Aorta (tissue), 5 donors: Measurements from ENCODE around the gene GLIPR1L2. TPM values are rescaled to one million over a fixed set of nuclear protein-coding genes. Genes with fewer than 3 reads are reported as not detected.

Experiments used
- ATAC-seq: fragments of 200-7000 bp; cut with Tn5 transposase; one replicate; pipeline ENCODE4 v1.9.1; 2022; ENCODE audit warnings: moderate library complexity; ENCODE audit not compliant: low FRiP score
- DNase-seq, 2 donors: peaks; one replicate each; pipeline ENCODE4 v3.0.0-alpha.2; 2020
- H3K27ac ChIP-seq, 2 donors: one replicate each; pipeline ENCODE4 v1.5.1; 2013; ENCODE audit warnings: low read length in 2 of 2, mild to moderate bottlenecking in 2 of 2, moderate library complexity in 2 of 2, control low read depth in 1 of 2, inconsistent platforms in 1 of 2, low read depth in 1 of 2
- H3K27me3 ChIP-seq, 2 donors: one replicate each; pipeline ENCODE4 v1.6.1; 2013; ENCODE audit warnings: control low read depth in 1 of 2, low read length in 1 of 2, mild to moderate bottlenecking in 1 of 2, moderate library complexity in 1 of 2; ENCODE audit not compliant: insufficient read depth in 2 of 2, control insufficient read depth in 1 of 2
- H3K36me3 ChIP-seq, 2 donors: one replicate each; pipeline ENCODE4 v1.6.1; 2013; ENCODE audit warnings: control low read depth in 1 of 2, low read length in 1 of 2, mild to moderate bottlenecking in 1 of 2; ENCODE audit not compliant: insufficient read depth in 2 of 2, control insufficient read depth in 1 of 2
- H3K4me1 ChIP-seq, 2 donors: one replicate each; pipeline ENCODE4 v1.6.1; 2013; ENCODE audit warnings: low read length in 2 of 2, control low read depth in 1 of 2, mild to moderate bottlenecking in 1 of 2, moderate library complexity in 1 of 2; ENCODE audit not compliant: insufficient read depth in 2 of 2, control insufficient read depth in 1 of 2
- H3K4me3 ChIP-seq, 2 donors: one replicate each; pipeline ENCODE4 v1.5.1; 2013; ENCODE audit warnings: low read length in 2 of 2, control low read depth in 1 of 2, mild to moderate bottlenecking in 1 of 2
- H3K9me3 ChIP-seq: one replicate; pipeline ENCODE4 v1.6.1; 2013; ENCODE audit warnings: mild to moderate bottlenecking, low read length; ENCODE audit not compliant: control insufficient read depth
- WGBS, 2 donors: extraction: QIAGEN DNeasy Blood & Tissue Kit; methylation state at CpG; one replicate each; pipeline ENCODE4 v1.1.7; 2013; 5-methylcytosine and 5-hydroxymethylcytosine counted together
- intact Hi-C, 2 donors: fragments of 100-400 bp; cut with DNase I; formaldehyde crosslinking; loops; one replicate each; pipeline versions ENCODE4 v1.14.2 to v1.15.0; 2022
- polyA plus RNA-seq, 2 donors: library from polyadenylated mRNA; stranded (reverse); fragments of 200-250 nt; gene quantifications; one replicate each; pipeline ENCODE4 v1.2.3, GENCODE V29; 2013
- total RNA-seq, 2 donors: library from RNA; stranded (reverse); fragmentation: NEBNext Ultra II Directional; extraction: Animal tissue kit (Norgen Biotek cat#: 25700); gene quantifications; one replicate each; pipeline ENCODE4 v1.2.1, GENCODE V29; 2021
- donor health status: healthy with polysubstance abuse.
- donor health status: Bipolar disorder and iron deficiency.
- donor health status: DM: no; HTN: no; CAD: no.
- donor health status: DM: no; HTN: no; CAD: no.
- donor health status: DM: yes; HTN: yes; CAD: no.

The GLIPR1L2 gene
- total and polyA plus RNA-seq, 4 donors = 0.67 to 1.9 (median 1.0) TPM

DNA sequence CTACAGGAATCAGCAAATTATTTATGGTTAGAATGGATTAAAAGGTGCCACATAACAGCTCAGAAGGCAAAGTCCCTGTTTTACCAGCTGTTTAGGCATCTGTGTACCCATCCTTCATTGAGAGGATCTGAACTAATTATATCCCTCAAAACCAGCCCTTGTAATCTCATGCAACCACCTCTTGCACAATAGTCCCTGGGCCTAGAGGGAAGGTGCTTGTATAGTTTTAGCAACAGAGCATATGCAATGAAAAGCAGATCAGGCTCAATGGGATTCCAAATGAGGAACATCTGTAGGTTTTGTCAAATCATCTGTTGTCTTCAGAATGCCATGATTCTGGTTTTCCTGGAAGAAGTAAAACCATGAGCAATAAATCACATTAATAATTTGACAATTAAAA lies 26.0 kb upstream of the GLIPR1L2 start:
- no peaks in the 10 kb centered on the region for H3K9me3 ChIP-seq
- no peaks in the 10 kb centered on the region for H3K27me3 ChIP-seq
- H3K27ac ChIP-seq = no peak overlapping the region
- H3K36me3 ChIP-seq = peaks cover 0 to 3% of the 10 kb centered on the region in 2 donors
- H3K4me1 ChIP-seq = no peaks in the 10 kb centered on the region
- no peak for DNase-seq
- H3K4me3 ChIP-seq = no peak overlapping the region
- ATAC-seq = no peak
- intact Hi-C loops = no loop called here

DNA sequence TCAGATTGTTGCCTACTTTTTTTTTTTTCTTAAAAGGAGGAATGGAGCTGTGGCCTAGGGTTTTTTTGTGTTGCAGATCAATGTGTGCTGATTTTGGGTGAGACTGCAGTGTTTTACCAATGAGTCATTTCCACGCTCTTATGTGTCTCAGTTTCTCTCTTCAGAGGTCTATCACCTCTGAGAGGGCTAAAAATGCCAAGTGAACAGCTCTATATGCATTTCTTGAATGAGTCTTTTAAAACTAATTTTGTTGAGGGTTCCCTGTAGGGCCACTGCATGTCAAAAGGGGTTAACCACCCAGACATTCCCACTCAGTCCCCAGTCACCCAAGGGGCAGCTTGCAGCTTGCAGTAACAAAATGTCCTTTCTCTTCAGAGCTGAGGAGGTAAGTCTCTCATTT lies 24.3 kb upstream of the GLIPR1L2 start:
- DNase-seq = no peak
- Histone ChIP-seq H3K9me3 (no peaks in the 10 kb centered on the region), H3K36me3 (no peaks in the 10 kb centered on the region), H3K27ac (no peak overlapping the region), H3K4me3 (no peak overlapping the region), H3K27me3 (no peaks in the 10 kb centered on the region), H3K4me1 (no peaks in the 10 kb centered on the region)
- intact Hi-C loops = no loop called here
- ATAC-seq = no peak
- WGBS, 2 donors = 38 to 43% methylated on average over 1 of the region's 1 CpG

DNA sequence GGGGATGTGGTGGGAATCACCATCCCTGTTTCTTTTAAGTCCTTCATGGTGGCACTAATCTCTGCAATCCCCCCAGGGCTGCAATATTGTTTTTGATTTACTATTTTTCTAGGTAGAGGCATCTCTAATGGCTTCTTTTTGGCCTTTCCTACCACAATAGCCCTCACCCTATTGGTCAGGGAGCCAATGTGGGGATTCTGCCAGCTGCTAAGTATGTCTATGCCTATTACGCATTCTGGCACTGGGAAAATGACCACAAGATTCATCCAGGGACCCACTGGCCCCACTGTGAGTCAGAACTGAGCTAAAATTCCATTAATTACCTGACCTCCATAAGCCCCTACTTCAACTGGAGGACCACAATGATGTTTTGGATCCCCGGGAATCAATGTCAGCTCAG lies 15.9 kb upstream of the GLIPR1L2 start:
- WGBS, 2 donors = 89 to 95% methylated on average over 2 of the region's 2 CpGs
- ATAC-seq (no peak), DNase-seq (no peak)
- intact Hi-C loops = no loop called here
- Histone ChIP-seq H3K4me1 (no peaks in the 10 kb centered on the region), H3K27me3 (no peaks in the 10 kb centered on the region), H3K9me3 (no peaks in the 10 kb centered on the region), H3K4me3 (no peak overlapping the region), H3K27ac (no peak overlapping the region), H3K36me3 (no peaks in the 10 kb centered on the region)

DNA sequence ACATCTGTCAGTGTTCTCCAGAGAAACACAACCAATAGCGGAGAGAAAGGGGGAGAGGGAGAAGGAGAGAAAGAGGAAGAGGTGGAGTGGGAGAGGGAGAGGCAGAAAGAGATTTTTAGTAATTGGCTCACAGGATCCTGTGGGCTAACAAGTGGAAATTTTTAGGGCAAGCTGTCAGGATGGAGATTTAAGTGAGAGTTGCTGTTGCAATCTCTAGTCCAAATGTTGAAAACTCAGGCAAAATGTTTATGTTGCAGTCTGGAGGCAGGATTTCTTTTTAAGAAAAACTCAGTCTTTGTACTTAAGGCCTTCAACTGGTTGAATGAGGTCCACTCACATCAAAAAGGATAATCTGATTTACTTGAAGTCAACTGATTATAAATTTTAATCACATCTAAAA lies 12.5 kb upstream of the GLIPR1L2 start:
- no peak for ATAC-seq
- H3K27ac ChIP-seq = no peak overlapping the region

DNA sequence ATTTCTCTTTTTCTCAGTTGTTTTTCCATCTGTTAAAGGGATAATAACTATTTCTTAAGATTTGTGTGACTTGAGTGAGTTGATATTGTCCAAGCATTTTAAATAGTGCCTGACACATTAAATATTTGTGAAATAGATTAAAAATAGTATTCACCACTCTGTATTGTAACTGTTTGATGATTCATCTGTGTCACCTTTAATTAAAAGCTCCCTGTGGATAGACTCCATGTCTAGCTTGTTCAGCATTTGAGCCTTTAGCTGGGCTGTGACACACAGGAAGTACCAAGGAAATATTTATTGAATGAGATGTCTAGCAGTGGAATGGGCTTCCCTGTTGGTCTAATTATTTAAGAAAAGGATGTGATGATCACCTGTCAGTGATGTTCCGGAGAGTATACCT lies 1.8 kb upstream of the GLIPR1L2 start:
- Histone ChIP-seq H3K4me1 (no peaks in the 10 kb centered on the region), H3K9me3 (no peaks in the 10 kb centered on the region), H3K4me3 (peak overlapping the region in 1 of 2 donors; percentile 64), H3K36me3 (no peaks in the 10 kb centered on the region), H3K27me3 (no peaks in the 10 kb centered on the region), H3K27ac (no peak overlapping the region)
- WGBS, 2 donors = 88 to 94% methylated on average over 1 of the region's 1 CpG
- intact Hi-C loops = no loop called here
- ATAC-seq = no peak
- DNase-seq = no peak

More for the DNA sequence above, 12.5 kb upstream of the GLIPR1L2 start:
- Histone ChIP-seq H3K36me3 (no peaks in the 10 kb centered on the region), H3K27me3 (no peaks in the 10 kb centered on the region), H3K4me1 (no peaks in the 10 kb centered on the region), H3K4me3 (no peak overlapping the region), H3K9me3 (no peaks in the 10 kb centered on the region)
- DNase-seq = no peak
- 31 to 47% methylated on average over 1 of the region's 1 CpG for WGBS, 2 donors
- intact Hi-C loops = no loop called here

DNA sequence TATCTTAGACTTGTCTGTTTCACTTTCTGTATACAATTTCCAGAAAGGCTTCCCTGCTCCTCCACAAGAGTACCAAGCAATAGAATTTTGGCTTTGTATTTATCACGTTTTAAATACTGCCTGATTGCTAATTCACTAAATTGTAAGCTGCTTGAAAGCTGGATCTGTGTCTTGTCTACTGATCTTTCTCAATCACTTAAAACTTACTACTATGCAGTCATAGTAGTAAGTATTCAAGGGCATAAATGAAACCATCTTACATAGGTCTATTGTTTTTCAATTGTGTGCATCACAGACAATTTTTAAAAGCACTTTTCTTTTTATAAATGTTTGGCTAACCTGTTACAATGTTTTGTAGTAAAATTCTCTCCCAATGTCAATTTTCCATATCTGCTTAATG lies 1.2 kb upstream of the GLIPR1L2 start:
- DNase-seq = no peak
- no peak for ATAC-seq

DNA sequence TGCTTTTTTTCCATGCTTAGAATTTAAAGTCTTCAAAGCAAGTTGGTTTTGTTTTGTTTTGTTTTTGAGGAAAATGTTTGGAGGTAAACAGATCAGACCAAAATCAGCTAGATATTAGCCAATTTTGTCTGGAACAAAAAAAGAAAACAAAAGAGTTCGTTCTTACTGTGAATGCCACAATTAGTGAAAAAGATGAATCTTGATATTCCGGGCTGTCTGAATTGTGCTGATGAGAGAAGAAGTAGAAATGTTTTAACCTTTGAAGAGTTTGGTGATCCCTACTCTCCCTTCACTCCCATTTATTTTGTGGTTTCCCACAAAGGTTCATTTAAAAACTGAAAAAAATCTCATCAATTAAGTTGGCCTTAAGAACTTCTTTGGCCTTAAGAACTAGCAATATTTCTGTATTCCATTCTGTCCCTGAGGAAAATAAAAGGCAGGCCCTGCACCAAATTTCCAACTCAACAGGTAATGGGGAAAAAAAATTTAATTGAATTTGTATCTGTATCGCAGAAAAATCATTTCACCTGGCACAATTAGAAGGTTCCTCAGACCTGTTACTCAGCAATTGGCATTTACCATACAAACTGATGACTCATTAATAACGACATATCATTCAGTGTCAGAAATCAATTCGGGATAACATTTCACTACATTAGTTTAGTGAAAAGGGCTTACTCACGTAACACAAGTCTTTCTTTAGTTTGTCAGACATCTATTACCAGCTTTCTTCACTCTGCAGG lies 562 bp upstream of the GLIPR1L2 start:
- Histone ChIP-seq H3K27me3 (no peaks in the 10 kb centered on the region), H3K9me3 (no peaks in the 10 kb centered on the region), H3K36me3 (no peaks in the 10 kb centered on the region), H3K4me1 (no peaks in the 10 kb centered on the region), H3K4me3 (peak overlapping the region; percentile 62 to 64), H3K27ac (peak overlapping the region in 1 of 2 donors; percentile 57)
- 12 to 14% methylated on average over 6 of the region's 6 CpGs for WGBS, 2 donors
- no peak for ATAC-seq
- DNase-seq = no peak
- intact Hi-C loops = loop anchor here (2.0 to 10.0 kb wide), 3 partner anchors 56 to 90 kb away; partner anchors contain the start of genes GLIPR1L1 (in 2 of the 2), CAPS2 (in 1 of the 2) and GLIPR1 (in 1 of the 2)

More for the DNA sequence above, 1.2 kb upstream of the GLIPR1L2 start:
- no peaks in the 10 kb centered on the region for H3K36me3 ChIP-seq
- no peaks in the 10 kb centered on the region for H3K27me3 ChIP-seq
- WGBS, 2 donors = 13 to 21% methylated on average over 1 of the region's 1 CpG
- no peaks in the 10 kb centered on the region for H3K4me1 ChIP-seq
- peak overlapping the region; percentile 18 to 64 for H3K4me3 ChIP-seq
- no peaks in the 10 kb centered on the region for H3K9me3 ChIP-seq
- intact Hi-C loops = loop anchor here (2.0 to 10.0 kb wide), 3 partner anchors 55 to 91 kb away; partner anchors contain the start of genes GLIPR1L1 (in 2 of the 2), CAPS2 (in 1 of the 2) and GLIPR1 (in 1 of the 2)
- no peak overlapping the region for H3K27ac ChIP-seq

DNA sequence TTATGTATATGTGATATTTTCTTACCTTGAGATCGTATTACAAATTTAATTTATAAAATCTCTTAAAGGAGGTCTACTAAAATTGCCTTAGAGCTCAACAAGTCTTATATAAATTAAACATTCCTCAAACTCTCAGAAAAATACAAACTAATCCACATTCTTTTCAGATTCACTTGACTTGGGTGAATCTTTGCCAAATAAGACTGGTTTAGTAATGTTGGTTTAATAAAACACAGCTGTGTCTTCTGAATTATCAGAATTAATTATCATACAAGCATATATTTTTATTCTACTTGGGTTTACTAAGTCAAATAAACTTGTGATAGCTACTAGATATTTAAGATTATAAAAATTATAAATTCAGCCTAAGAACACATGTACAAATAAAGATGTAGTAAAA lies 13.3 kb downstream of the GLIPR1L2 start:
- no peak overlapping the region for H3K4me3 ChIP-seq
- WGBS, 2 donors = 80 to 83% methylated on average over 1 of the region's 1 CpG
- ATAC-seq (no peak), DNase-seq (no peak)
- no peaks in the 10 kb centered on the region for H3K9me3 ChIP-seq
- intact Hi-C loops = no loop called here
- no peaks in the 10 kb centered on the region for H3K27me3 ChIP-seq
- H3K4me1 ChIP-seq = no peaks in the 10 kb centered on the region
- H3K27ac ChIP-seq = no peak overlapping the region
- no peaks in the 10 kb centered on the region for H3K36me3 ChIP-seq

DNA sequence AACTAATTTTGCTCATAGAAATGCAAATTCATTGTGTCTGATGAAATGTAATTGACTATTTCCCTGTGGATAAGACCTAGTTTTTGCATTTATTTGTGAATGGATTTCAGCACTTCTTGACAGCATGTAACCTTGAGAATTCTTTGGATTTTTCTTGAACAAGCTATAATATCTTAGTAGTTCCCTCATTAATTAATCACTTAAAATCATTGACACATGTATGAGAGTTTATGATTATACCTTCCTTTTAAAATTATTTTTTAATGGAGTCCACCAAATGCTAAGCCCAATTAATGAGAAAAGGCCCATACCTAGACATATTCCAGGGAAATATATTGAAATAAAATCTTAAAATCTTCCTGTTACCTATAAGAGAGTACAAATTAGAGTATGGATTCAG lies 16.8 kb downstream of the GLIPR1L2 start:
- ATAC-seq (no peak), DNase-seq (no peak)
- Histone ChIP-seq H3K4me1 (no peaks in the 10 kb centered on the region), H3K27ac (no peak overlapping the region), H3K36me3 (no peaks in the 10 kb centered on the region), H3K4me3 (no peak overlapping the region), H3K9me3 (no peaks in the 10 kb centered on the region), H3K27me3 (no peaks in the 10 kb centered on the region)
- intact Hi-C loops = no loop called here
